Measurements from ENCODE around the gene PAPOLG.

DNA sequence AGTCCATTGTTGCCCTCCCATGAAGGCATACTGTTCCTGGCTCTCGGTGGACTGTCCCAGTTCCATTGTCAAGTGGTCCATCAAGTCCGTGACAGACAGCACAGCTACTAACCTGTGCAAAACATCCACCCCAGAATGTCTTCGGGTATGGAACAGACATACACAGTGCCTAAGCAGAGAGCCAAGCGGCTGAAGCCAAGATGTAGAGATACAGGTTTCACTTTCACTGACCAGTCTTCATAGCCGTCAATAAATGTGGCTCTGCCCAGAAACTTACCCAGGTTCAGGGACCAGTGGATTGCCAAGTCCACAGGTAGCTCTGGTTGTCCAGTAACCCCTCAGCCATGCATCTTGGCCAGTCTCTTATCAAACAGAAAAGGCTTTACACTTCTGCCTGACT lies 10.7 kb upstream of the PAPOLG start:
- TF ChIP-seq REST (IDR thresholded peaks at IDR 0.05; ENCODE audit: insufficient read depth in 1 of 2, low read depth in 2 of 2, low read length in 2 of 2) (no peak), TAF1 (IDR thresholded peaks at IDR 0.05; ENCODE audit: borderline replicate concordance, insufficient read depth, low read length) (no peak), POLR2AphosphoS5 (IDR thresholded peaks at IDR 0.05; ENCODE audit: low read depth, low read length) (no peak), SIN3A (IDR thresholded peaks at IDR 0.05; ENCODE audit: borderline replicate concordance, insufficient read depth, low read length) (no peak)
